ENCODE measurements around the gene RIC3.

DNA sequence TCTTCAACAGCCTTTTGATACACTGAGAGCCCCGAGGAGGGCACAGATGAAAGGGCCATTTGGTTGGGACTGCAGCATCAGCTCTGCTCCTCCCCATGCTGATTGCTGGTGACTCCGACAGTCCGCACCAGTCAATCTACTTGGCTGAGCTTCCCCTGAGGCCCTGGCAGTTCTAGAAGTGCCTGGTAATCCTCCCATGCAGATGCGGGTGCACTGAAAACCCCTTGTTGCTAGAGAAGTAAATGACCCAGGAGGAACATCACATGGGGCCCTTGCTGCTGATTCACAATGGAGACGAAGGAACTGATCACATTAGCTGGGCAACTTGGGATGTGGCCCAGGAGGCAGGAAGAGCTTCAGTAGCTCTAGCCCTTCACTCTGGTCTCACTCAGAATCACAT, 35.2 kb upstream of the RIC3 start:
- TF ChIP-seq, protein P1, sequence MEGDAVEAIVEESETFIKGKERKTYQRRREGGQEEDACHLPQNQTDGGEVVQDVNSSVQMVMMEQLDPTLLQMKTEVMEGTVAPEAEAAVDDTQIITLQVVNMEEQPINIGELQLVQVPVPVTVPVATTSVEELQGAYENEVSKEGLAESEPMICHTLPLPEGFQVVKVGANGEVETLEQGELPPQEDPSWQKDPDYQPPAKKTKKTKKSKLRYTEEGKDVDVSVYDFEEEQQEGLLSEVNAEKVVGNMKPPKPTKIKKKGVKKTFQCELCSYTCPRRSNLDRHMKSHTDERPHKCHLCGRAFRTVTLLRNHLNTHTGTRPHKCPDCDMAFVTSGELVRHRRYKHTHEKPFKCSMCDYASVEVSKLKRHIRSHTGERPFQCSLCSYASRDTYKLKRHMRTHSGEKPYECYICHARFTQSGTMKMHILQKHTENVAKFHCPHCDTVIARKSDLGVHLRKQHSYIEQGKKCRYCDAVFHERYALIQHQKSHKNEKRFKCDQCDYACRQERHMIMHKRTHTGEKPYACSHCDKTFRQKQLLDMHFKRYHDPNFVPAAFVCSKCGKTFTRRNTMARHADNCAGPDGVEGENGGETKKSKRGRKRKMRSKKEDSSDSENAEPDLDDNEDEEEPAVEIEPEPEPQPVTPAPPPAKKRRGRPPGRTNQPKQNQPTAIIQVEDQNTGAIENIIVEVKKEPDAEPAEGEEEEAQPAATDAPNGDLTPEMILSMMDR (IDR thresholded peaks at IDR 0.05; ENCODE audit: insufficient read depth, low read length, poor library complexity, severe bottlenecking) = no peak
- no peak for TF ChIP-seq EZH2phosphoT487 (conservative IDR thresholded peaks at IDR 0.05; ENCODE audit: low read length)
